ENCODE data around the gene SPATA13.
A peak's percentile ranks its signal among the peaks of the same experiment; 100 is the strongest.

Gene SPATA13

GRCh38 chr13:24261566-24261965 is 101.0 kb downstream of the SPATA13 start:
- no peak for DNase-seq

GRCh38 chr13:24263632-24264031 is 103.1 kb downstream of the SPATA13 start:
- DNase-seq = no peak

DNA sequence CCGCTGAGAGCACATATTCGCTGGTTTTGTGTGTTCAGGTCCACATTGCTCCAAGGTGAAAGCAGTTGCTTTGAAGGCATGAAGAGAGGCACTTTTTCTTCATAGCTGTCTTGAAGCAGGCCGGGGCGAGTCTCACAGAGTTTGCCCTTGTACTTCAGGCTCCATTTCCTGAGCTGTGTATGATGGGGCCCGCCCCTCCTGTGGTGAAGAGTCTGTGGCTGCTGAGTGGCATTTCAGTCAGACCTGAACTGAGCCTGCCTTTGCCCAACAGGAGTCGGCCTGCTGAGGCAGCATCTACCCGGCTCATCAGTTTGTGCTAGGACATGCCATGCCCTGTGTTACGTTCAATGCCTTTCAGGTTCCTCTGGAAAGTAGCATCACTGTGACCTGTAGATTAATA is 104.5 kb downstream of the SPATA13 start:
- DNase-seq = peak; percentile 76

DNA sequence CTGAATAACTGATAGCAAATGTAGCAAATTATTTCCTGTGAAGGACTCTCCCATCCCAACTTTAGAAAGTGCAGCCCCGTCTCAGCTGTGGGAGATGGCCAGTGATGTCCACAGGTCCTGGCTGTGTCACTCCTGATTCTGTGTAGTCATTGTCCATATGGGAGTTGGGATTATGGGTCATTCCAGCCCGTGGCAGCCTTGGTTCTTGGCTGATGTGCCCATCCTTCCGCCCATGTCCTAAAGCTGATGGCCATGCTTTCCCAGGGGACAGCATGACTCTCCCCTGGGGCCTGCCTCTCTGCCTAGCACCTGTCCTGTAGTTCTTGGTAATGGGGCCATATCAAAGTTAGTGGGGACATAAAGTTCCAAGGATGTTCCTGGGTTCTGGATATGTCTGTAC is 104.9 kb downstream of the SPATA13 start:
- no peak for DNase-seq

- no peak for DNase-seq
These were observed 106.8 kb downstream of the SPATA13 start for GRCh38 chr13:24267274-24267673.

DNA sequence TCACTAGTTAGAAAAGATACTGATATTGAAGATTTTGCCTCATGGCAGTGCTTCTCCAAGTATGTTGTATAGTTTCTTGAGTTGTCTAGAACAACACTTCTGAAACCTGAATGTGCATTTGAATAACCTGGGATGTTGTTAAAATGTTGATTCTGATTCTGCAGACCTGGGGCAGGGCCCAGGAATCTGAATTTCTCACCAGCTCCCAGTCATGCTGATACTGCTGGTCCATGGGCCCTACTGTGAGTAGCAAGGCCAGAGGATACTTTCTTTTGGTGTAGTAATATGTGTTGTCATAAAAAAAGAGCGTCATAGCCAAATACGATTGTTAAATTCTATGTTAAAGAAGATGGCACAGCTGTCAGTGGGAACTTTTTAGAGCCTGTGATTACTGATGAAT is 107.3 kb downstream of the SPATA13 start:
- DNase-seq = no peak

DNA sequence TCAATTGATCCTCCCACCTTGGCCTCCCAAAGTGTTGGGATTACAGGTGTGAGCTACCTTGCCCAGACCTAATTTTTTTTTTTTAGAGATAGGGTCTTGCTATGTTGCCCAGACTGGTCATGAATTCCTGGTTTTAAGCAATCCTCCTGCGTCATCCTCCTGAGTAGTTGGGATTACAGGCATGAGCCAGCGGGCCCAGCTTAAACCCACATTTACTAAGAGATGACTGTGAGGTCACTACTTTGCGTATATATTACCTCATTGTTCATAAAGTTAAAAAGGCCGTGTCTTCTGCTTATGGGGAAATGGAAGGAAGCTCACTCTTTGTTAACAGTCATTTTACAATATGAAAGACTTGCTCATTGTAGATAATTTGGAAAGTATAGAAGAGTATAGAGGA is 109.3 kb downstream of the SPATA13 start:
- DNase-seq = no peak

DNA sequence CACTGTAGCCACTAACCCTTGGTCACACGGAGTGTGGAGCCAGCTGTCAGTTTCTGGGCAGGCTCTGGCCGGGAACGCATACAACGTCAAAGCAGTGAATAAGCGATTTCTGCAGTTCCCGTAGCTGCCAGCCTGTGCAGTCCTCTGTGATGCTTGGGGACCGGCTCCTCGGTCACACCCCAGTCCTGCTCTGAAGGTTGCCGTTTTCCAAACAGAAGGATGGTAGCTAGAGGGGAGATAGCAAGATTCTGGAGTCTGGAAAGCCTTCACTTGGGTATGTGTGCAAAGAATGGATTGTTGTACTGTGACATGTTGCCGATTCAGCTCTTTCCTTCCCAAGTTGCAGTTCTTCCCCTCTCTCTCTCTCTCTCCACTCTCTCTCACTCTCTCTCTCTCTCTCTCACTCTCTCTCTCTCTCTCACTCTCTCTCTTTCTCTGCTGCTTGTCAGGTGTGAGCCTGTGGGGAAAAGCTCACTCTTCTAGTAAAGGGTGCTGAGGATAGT is 110.2 kb downstream of the SPATA13 start:
- peak; percentile 56 for DNase-seq

DNA sequence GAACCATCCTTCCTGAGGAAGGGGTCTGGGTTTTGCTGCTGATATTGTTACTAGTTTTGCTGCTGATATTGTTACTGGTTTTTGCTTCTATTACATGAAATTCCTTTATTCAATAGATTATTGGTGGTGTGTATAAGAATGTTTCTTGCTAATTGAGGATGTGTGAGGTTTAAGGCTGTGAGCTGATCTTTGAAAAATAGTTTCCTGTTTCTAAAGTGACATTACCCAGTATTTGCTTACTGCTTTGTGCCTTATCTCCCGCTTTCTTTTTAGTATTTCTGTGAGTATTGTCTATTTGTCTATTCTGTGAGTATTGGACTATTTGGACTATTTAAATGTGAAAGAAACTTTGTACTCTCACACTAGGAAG is 110.7 kb downstream of the SPATA13 start:
- DNase-seq = no peak

DNA sequence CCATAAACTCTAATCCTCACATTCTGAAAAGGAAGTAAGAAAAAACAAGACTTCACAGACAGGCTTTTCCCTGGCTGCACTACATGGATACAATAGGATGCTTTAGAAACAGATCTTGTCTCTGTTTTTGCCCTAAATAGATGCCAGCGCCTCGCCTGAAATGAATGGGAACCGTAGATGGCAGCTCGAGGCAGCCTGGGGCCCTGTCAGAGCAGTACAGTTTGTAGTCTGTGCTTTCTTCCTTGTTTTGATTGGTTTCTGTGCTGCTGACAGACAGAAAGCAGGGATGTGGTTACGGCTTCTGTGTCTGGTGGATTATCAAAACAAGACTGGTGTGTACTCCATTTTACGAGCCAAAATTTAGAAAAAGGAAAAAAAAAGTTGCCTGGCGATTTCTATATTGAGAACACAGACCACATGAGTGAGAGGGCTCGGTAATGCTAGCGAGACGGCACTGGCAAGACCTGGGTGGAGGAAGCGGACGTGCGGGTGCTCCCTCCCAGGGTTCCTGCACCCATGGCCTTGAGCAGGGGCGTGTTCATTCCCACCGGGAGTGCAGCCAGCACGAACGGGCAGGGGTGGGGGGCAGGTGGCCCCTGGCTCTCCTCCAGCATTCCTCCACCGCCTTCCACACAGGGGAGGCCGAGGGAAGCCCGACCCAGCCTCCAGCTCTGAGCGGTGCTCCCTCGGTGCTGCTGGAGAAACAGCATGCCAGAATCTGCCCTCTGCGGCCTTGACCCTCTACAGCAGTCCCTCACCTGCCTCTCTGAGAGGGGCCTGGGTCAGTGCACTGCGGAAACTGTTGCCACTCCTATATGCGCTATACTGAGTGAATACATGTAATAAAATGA is 111.3 kb downstream of the SPATA13 start:
- peak; percentile 63 for DNase-seq

DNA sequence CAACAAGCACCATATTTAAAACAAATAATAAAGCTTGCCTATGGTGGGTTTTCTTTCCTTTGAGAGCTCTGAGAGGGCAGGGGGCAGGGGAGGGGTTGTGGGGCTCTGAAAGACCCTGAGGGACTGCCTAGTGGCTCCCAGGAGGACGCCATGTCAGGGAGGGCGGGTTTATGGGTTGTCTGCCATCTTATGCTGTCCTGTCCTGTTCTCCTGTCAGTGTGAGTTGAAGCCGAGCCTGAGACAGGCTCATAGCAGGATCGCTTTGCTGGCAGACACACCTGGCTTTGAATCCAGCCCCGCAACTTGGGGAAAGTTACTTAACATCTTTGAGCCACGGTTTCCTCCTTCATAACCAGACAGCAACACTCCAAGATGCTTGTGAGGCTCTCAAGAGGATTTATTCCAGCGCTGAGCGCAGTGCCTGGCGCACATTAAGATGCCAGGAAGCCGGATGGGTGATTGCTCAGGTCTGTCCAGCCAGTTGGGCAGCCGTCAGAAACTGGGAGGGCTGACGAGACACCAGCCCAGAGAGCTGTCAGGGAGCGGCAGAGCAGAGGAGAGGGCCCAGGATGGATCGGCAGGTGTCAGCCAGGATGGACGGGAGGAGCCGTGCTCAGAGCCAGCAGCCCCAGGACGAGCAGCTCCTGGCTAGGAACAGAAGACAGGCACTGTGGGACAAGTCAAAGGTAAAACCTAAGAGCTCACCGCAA is 112.1 kb downstream of the SPATA13 start:
- DNase-seq = no peak

GRCh38 chr13:24273926-24274325 is 113.4 kb downstream of the SPATA13 start:
- DNase-seq = no peak

- DNase-seq = peak; percentile 64
These were observed 114.0 kb downstream of the SPATA13 start for GRCh38 chr13:24274452-24275021.

DNA sequence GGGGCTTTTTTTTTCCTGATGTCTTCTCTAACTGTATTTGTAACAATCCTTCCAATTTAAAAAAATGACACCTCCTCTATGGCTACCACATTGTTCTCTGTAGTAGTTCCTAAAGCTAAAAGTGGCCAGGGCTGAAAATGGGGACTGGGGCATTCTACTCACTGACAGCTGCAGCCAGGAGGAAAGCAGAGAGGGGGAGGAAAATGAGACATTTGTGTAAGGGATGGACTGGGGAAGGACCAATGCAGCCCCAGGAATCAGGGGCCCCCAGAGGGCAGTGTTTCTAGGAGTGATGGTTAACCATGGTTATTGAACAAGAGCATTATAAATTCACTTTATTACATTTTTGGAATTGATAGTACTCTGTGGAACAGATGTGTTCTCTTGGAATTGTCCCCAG is 114.5 kb downstream of the SPATA13 start:
- no peak for DNase-seq

- DNase-seq = no peak
These were observed 115.8 kb downstream of the SPATA13 start for GRCh38 chr13:24276306-24276705.

GRCh38 chr13:24276861-24277260 is 116.3 kb downstream of the SPATA13 start:
- no peak for DNase-seq

DNA sequence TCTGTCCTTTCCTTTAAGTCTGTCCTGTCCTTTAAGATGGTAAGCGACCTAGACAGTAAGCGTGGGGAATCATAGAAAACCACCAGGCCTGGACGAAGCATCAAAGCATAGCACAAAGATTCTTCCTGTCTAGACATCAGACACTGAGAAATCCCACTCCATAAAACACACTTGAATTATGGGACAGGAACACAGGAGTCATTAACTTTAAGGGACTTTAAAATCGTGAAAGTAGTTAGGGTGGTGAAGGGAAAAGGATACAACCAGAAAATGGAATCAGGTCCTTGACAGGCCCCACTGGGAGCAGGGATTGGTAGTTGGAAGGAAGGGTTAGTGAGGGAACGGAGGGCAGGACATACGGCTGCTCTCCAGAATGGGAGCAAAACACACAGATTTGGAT is 117.2 kb downstream of the SPATA13 start:
- DNase-seq = no peak

GRCh38 chr13:24279327-24280110 is 119.0 kb downstream of the SPATA13 start:
- no peak for DNase-seq

- no peak for DNase-seq
These were observed 120.2 kb downstream of the SPATA13 start for GRCh38 chr13:24280720-24281119.

GRCh38 chr13:24281188-24282008 is 120.9 kb downstream of the SPATA13 start:
- DNase-seq = no peak

DNA sequence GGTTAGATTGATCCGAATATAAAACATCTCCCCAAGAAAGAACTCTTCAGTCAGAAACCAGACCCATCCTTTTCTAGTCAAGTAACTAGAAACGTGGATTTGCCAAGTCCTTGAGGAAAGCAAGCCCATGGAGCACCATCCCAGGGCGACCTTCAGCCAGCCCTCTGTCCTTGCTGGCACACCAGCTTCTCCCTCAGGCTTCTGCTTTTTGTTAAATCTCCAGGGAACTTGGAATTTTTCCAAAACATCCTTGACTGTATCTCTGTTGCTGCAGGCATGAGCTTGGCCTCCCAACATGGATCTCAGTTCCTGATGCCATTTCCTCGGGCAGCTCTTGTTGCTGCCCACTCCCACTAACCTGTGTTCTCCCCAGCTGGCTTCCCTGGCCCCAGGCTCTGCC is 121.7 kb downstream of the SPATA13 start:
- no peak for DNase-seq
